Measurements from ENCODE around the gene UNCX. TPM values are rescaled to one million over a fixed set of nuclear protein-coding genes. Genes with fewer than 3 reads are reported as not detected.

The UNCX gene
- not detected in 2 replicates for total RNA-seq

GRCh38 chr7:1232623-1233332 lies at the start of gene UNCX:
Gene UNCX, plus strand, starts transcription at chr7:1232872. Its CDS starts 146 bp downstream, at chr7:1233018.

Other genes starting within 250 kb of the UNCX start
- gene CYP2W1, start 249.7 kb upstream of the UNCX start, total RNA-seq = not detected in 2 replicates
- gene GPR146, start 188.3 kb upstream of the UNCX start, total RNA-seq = 7.5 and 40.0 TPM in 2 replicates
- gene GPER1, start 144.8 kb upstream of the UNCX start, total RNA-seq = 0.75 and 0.99 TPM in 2 replicates
- gene ZFAND2A, start 72.7 kb upstream of the UNCX start, total RNA-seq = 10.3 and 17.1 TPM in 2 replicates
- 13.4 and 37.8 TPM in 2 replicates for gene MICALL2, start 226.6 kb downstream of the UNCX start, total RNA-seq

Data from endothelial cell of coronary artery (primary cell).